ENCODE data around the gene ABTB2. TPM values are rescaled to one million over a fixed set of nuclear protein-coding genes. Genes with fewer than 3 reads are reported as not detected.

The ABTB2 gene
- polyA plus RNA-seq, 1 donor (not counting 4 experiments of a cell fraction or from before 2014, with no cell fraction given), result 1.0 TPM

- Histone ChIP-seq H3K27ac (ENCODE audit: control insufficient read depth, insufficient read depth, low read length) (no peak overlapping the region), H3K9me3 (ENCODE audit: control insufficient read depth, low read depth, low read length) (no peaks in the 10 kb centered on the region), H3K9ac (ENCODE audit: control insufficient read depth, extremely low read depth, insufficient read depth, low read length) (no peak overlapping the region), H2AFZ (ENCODE audit: control insufficient read depth, low read length) (no peak overlapping the region), H3K79me2 (ENCODE audit: control insufficient read depth, insufficient read depth, low read length) (no peaks in the 10 kb centered on the region), H3K36me3 (ENCODE audit: control insufficient read depth in 2 of 2, extremely low read depth in 1 of 2, insufficient read depth in 2 of 2, low read length in 2 of 2) (no peaks in the 10 kb centered on the region), H3K4me1 (ENCODE audit: control insufficient read depth, extremely low read depth, insufficient read depth, low read length) (peaks cover 7% of the 10 kb centered on the region), H3K4me3 (ENCODE audit: control insufficient read depth in 2 of 3, extremely low read depth in 1 of 3, insufficient read depth in 2 of 3, low read depth in 1 of 3, low read length in 3 of 3) (no peak overlapping the region), H3K9me1 (ENCODE audit: control insufficient read depth, extremely low read depth, insufficient read depth, low read length) (no peaks in the 10 kb centered on the region), H3K4me2 (ENCODE audit: control insufficient read depth, extremely low read depth, insufficient read depth, low read depth, low read length) (no peak overlapping the region), H3K27me3 (ENCODE audit: control insufficient read depth, extremely low read depth, insufficient read depth, low read length) (no peaks in the 10 kb centered on the region), H4K20me1 (ENCODE audit: control insufficient read depth, extremely low read depth, insufficient read depth, low read length) (no peaks in the 10 kb centered on the region)
- dilution Hi-C loops (cut with MboI; ENCODE audit: extremely low pct_ligation_motif_present, low sequenced_read_pairs), result no loop called here
- FAIRE-seq (no peak), DNase-seq (ENCODE audit: low read depth, low spot score) (no peak)
- TF ChIP-seq CTCF (optimal IDR thresholded peaks at IDR 0.05 in 1 of 3, IDR thresholded peaks at IDR 0.05 in 1 of 3, conservative IDR thresholded peaks at IDR 0.05 in 1 of 3; ENCODE audit: extremely low read depth in 1 of 3, insufficient read depth in 2 of 3, low read length in 3 of 3), result no peak
- no peak for TF ChIP-seq EZH2 (IDR thresholded peaks at IDR 0.05; ENCODE audit: low read length)
Measured at GRCh38 chr11:34268906-34269430, 88.8 kb downstream of the ABTB2 start.

GRCh38 chr11:34267417-34267816, 90.4 kb downstream of the ABTB2 start:
- H3K4me1 ChIP-seq (ENCODE audit: control insufficient read depth, extremely low read depth, insufficient read depth, low read length), result peaks cover 18% of the 10 kb centered on the region
- no peak overlapping the region for H3K27ac ChIP-seq (ENCODE audit: control insufficient read depth, insufficient read depth, low read length)
- H4K20me1 ChIP-seq (ENCODE audit: control insufficient read depth, extremely low read depth, insufficient read depth, low read length), result no peaks in the 10 kb centered on the region
- no peak overlapping the region for H3K4me3 ChIP-seq (ENCODE audit: control insufficient read depth in 2 of 3, extremely low read depth in 1 of 3, insufficient read depth in 2 of 3, low read depth in 1 of 3, low read length in 3 of 3)
- no peak for FAIRE-seq
- H3K9me1 ChIP-seq (ENCODE audit: control insufficient read depth, extremely low read depth, insufficient read depth, low read length), result no peaks in the 10 kb centered on the region
- dilution Hi-C loops (cut with MboI; ENCODE audit: extremely low pct_ligation_motif_present, low sequenced_read_pairs), result no loop called here
- no peak for DNase-seq (ENCODE audit: low read depth, low spot score)
- no peaks in the 10 kb centered on the region for H3K79me2 ChIP-seq (ENCODE audit: control insufficient read depth, insufficient read depth, low read length)
- TF ChIP-seq CTCF (optimal IDR thresholded peaks at IDR 0.05 in 1 of 3, IDR thresholded peaks at IDR 0.05 in 1 of 3, conservative IDR thresholded peaks at IDR 0.05 in 1 of 3; ENCODE audit: extremely low read depth in 1 of 3, insufficient read depth in 2 of 3, low read length in 3 of 3), result no peak
- no peak for TF ChIP-seq EZH2 (IDR thresholded peaks at IDR 0.05; ENCODE audit: low read length)
- no peak overlapping the region for H2AFZ ChIP-seq (ENCODE audit: control insufficient read depth, low read length)
- no peaks in the 10 kb centered on the region for H3K9me3 ChIP-seq (ENCODE audit: control insufficient read depth, low read depth, low read length)
- no peak overlapping the region for H3K4me2 ChIP-seq (ENCODE audit: control insufficient read depth, extremely low read depth, insufficient read depth, low read depth, low read length)
- no peaks in the 10 kb centered on the region for H3K27me3 ChIP-seq (ENCODE audit: control insufficient read depth, extremely low read depth, insufficient read depth, low read length)
- no peaks in the 10 kb centered on the region for H3K36me3 ChIP-seq (ENCODE audit: control insufficient read depth in 2 of 2, extremely low read depth in 1 of 2, insufficient read depth in 2 of 2, low read length in 2 of 2)
- no peak overlapping the region for H3K9ac ChIP-seq (ENCODE audit: control insufficient read depth, extremely low read depth, insufficient read depth, low read length)

Data from keratinocyte (primary cell).